ENCODE results near the gene TMEM119. TPM values are rescaled to one million over a fixed set of nuclear protein-coding genes. Genes with fewer than 3 reads are reported as not detected.

TMEM119 gene
- total RNA-seq, 1 experiment from 2014 or later, result not detected

GRCh38 chr12:108581311-108582227 is 16.3 kb downstream of the TMEM119 start:
- DNase-seq, result no peak
- H3K4me3 Mint-ChIP-seq (ENCODE audit: low read depth, unreplicated experiment), result no peak overlapping the region
- TF ChIP-seq, protein P1, sequence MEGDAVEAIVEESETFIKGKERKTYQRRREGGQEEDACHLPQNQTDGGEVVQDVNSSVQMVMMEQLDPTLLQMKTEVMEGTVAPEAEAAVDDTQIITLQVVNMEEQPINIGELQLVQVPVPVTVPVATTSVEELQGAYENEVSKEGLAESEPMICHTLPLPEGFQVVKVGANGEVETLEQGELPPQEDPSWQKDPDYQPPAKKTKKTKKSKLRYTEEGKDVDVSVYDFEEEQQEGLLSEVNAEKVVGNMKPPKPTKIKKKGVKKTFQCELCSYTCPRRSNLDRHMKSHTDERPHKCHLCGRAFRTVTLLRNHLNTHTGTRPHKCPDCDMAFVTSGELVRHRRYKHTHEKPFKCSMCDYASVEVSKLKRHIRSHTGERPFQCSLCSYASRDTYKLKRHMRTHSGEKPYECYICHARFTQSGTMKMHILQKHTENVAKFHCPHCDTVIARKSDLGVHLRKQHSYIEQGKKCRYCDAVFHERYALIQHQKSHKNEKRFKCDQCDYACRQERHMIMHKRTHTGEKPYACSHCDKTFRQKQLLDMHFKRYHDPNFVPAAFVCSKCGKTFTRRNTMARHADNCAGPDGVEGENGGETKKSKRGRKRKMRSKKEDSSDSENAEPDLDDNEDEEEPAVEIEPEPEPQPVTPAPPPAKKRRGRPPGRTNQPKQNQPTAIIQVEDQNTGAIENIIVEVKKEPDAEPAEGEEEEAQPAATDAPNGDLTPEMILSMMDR (IDR thresholded peaks at IDR 0.05; ENCODE audit: unreplicated experiment), result no peak
- CTCF ChIA-PET, result no interaction called here
- H3K4me1 Mint-ChIP-seq (ENCODE audit: low read depth, unreplicated experiment), result no peaks in the 10 kb centered on the region
- peaks cover 73% of the 10 kb centered on the region for H3K27me3 Mint-ChIP-seq (ENCODE audit: unreplicated experiment)
- H3K9me3 Mint-ChIP-seq (ENCODE audit: low read depth, unreplicated experiment), result peaks cover 2% of the 10 kb centered on the region
- intact Hi-C loops (cut with micrococcal nuclease; ENCODE audit: unreplicated experiment), result no loop called here
- H3K36me3 Mint-ChIP-seq (ENCODE audit: insufficient read depth, unreplicated experiment), result no peaks in the 10 kb centered on the region
- no peak overlapping the region for H3K27ac Mint-ChIP-seq (ENCODE audit: unreplicated experiment)
- no TSS peak for BruUV-seq (replicated peaks)

DNA sequence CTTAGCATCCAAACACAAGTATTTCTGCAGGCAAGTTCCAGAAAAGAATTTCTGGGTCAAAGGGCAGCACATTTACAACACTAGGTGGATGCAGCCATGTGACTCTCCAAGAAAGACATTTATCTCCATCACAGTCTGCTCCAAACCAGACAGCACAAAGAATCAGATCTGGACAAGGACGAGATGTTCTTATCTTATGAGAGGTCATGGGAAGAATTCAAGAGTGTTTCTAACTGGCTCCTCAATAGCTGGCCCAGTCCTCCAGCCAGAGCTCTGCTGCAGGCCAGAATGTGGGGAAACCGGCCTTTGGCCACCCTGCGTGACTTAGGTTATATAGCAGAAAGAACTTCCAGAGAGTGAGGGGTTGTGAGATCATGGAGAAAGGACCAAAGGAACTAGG is 17.4 kb downstream of the TMEM119 start:
- no TSS peak for BruUV-seq (replicated peaks)
- no peak overlapping the region for H3K27ac Mint-ChIP-seq (ENCODE audit: unreplicated experiment)
- H3K9me3 Mint-ChIP-seq (ENCODE audit: low read depth, unreplicated experiment), result peaks cover 2% of the 10 kb centered on the region
- TF ChIP-seq, protein P1 (IDR thresholded peaks at IDR 0.05; ENCODE audit: unreplicated experiment), result no peak
- DNase-seq, result no peak
- intact Hi-C loops (cut with micrococcal nuclease; ENCODE audit: unreplicated experiment), result no loop called here
- no peaks in the 10 kb centered on the region for H3K4me1 Mint-ChIP-seq (ENCODE audit: low read depth, unreplicated experiment)
- H3K36me3 Mint-ChIP-seq (ENCODE audit: insufficient read depth, unreplicated experiment), result no peaks in the 10 kb centered on the region
- CTCF ChIA-PET, result interaction anchor here (1.6 kb wide), 1 partner anchor 16 kb away, joined by 3 read pairs; no protein-coding TSS in a partner anchor
- no peak overlapping the region for H3K4me3 Mint-ChIP-seq (ENCODE audit: low read depth, unreplicated experiment)
- H3K27me3 Mint-ChIP-seq (ENCODE audit: unreplicated experiment), result peaks cover 67% of the 10 kb centered on the region

DNA sequence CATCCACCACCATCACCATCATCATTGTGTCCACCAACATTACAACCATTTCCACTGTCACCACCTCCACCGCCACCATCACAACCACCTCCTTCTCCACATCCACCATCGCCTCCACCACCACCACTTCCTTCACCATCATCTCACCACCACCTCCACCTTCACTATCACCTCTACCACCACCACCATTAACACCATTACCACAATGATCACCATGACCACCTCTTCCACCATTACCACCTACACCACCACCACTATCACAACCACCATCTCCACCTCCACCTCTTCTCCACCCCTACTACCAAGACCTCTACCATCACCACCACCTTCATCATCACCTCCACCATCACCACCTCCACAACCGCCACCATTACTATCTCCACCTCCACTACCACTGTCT is 19.1 kb downstream of the TMEM119 start:
- H3K27ac Mint-ChIP-seq (ENCODE audit: unreplicated experiment), result no peak overlapping the region
- no peaks in the 10 kb centered on the region for H3K4me1 Mint-ChIP-seq (ENCODE audit: low read depth, unreplicated experiment)
- no peak for DNase-seq
- intact Hi-C loops (cut with micrococcal nuclease; ENCODE audit: unreplicated experiment), result no loop called here
- H3K36me3 Mint-ChIP-seq (ENCODE audit: insufficient read depth, unreplicated experiment), result no peaks in the 10 kb centered on the region
- CTCF ChIA-PET, result no interaction called here
- TF ChIP-seq, protein P1 (IDR thresholded peaks at IDR 0.05; ENCODE audit: unreplicated experiment), result no peak
- peaks cover 2% of the 10 kb centered on the region for H3K9me3 Mint-ChIP-seq (ENCODE audit: low read depth, unreplicated experiment)
- no peak overlapping the region for H3K4me3 Mint-ChIP-seq (ENCODE audit: low read depth, unreplicated experiment)
- H3K27me3 Mint-ChIP-seq (ENCODE audit: unreplicated experiment), result peaks cover 67% of the 10 kb centered on the region
- no TSS peak for BruUV-seq (replicated peaks)

DNA sequence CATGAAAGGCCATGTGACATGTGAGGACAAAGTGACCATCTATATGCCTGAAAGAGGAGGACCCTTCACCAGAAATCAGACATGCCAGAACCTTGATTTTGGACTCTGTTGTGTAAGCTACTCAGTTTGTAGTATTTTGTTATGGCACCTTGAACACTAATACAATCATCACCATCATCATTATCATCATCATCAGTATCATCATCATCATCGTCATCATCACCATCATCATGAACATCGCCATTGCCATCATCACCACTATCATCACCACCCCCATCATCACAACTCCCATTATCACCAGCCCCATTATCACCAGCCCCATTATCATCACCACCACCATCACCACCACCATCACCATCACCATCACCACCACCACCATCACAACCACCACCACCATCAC is 19.6 kb downstream of the TMEM119 start:
- Mint-ChIP-seq H3K27ac (ENCODE audit: unreplicated experiment) (no peak overlapping the region), H3K9me3 (ENCODE audit: low read depth, unreplicated experiment) (peaks cover 2% of the 10 kb centered on the region), H3K27me3 (ENCODE audit: unreplicated experiment) (peaks cover 64% of the 10 kb centered on the region), H3K4me1 (ENCODE audit: low read depth, unreplicated experiment) (no peaks in the 10 kb centered on the region), H3K4me3 (ENCODE audit: low read depth, unreplicated experiment) (no peak overlapping the region), H3K36me3 (ENCODE audit: insufficient read depth, unreplicated experiment) (no peaks in the 10 kb centered on the region)
- TF ChIP-seq, protein P1 (IDR thresholded peaks at IDR 0.05; ENCODE audit: unreplicated experiment), result no peak
- CTCF ChIA-PET, result interaction anchor here (0.7 kb wide), 1 partner anchor 281 kb away, joined by 4 read pairs; no protein-coding TSS in a partner anchor
- no peak for DNase-seq
- no TSS peak for BruUV-seq (replicated peaks)
- intact Hi-C loops (cut with micrococcal nuclease; ENCODE audit: unreplicated experiment), result no loop called here

All from Calu3 (cell line).